ENCODE data around the gene ARL17B.
"Not testable (repeated sequence)": the region's sequence is repeated elsewhere in the genome, so short reads cannot be mapped to it uniquely, and the experiment has no call there.

Gene ARL17B

DNA sequence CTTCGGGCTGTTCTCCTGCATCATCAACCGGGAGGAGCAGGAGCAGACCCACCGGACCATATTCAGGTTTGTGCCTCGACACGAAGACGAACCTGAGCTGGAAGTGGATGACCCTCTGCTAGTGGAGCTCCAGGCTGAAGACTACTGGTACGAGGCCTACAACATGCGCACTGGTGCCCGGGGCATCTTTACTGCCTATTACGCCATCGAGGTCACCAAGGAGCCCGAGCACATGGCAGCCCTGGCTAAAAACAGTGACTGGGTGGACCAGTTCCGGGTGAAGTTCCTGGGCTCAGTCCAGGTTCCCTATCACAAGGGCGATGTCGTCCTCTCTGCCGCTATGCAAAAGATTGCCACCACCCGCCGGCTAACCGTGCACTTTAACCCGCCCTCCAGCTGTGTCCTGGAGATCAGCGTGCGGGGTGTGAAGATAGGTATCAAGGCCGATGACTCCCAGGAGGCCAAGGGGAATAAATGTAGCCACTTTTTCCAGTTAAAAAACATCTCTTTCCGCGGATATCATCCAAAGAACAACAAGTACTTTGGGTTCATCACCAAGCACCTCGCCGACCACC, 117.1 kb downstream of the ARL17B start:
- H3K4me3 ChIP-seq (replicated peaks; ENCODE audit: insufficient read depth, low read length); H3K27me3 ChIP-seq (ENCODE audit: insufficient read depth, poor library complexity, severe bottlenecking); H3K27ac ChIP-seq (replicated peaks); DNase-seq (ENCODE audit: low read depth in 1 of 2, low spot score in 1 of 2): not testable (repeated sequence)

GRCh38 chr17:46243928-46244327, 117.6 kb downstream of the ARL17B start:
- not testable (repeated sequence) for DNase-seq (ENCODE audit: low read depth in 1 of 2, low spot score in 1 of 2); H3K27me3 ChIP-seq (ENCODE audit: insufficient read depth, poor library complexity, severe bottlenecking); H3K27ac ChIP-seq (replicated peaks); H3K4me3 ChIP-seq (replicated peaks; ENCODE audit: insufficient read depth, low read length)

GRCh38 chr17:46243505-46243904, 118.1 kb downstream of the ARL17B start:
- H3K27me3 ChIP-seq (ENCODE audit: insufficient read depth, poor library complexity, severe bottlenecking); DNase-seq (ENCODE audit: low read depth in 1 of 2, low spot score in 1 of 2); H3K27ac ChIP-seq (replicated peaks); H3K4me3 ChIP-seq (replicated peaks; ENCODE audit: insufficient read depth, low read length): not testable (repeated sequence)

- not testable (repeated sequence) for H3K4me3 ChIP-seq (replicated peaks; ENCODE audit: insufficient read depth, low read length); H3K27ac ChIP-seq (replicated peaks); H3K27me3 ChIP-seq (ENCODE audit: insufficient read depth, poor library complexity, severe bottlenecking); DNase-seq (ENCODE audit: low read depth in 1 of 2, low spot score in 1 of 2)
Observed at GRCh38 chr17:46231359-46231758, 130.2 kb downstream of the ARL17B start.

DNA sequence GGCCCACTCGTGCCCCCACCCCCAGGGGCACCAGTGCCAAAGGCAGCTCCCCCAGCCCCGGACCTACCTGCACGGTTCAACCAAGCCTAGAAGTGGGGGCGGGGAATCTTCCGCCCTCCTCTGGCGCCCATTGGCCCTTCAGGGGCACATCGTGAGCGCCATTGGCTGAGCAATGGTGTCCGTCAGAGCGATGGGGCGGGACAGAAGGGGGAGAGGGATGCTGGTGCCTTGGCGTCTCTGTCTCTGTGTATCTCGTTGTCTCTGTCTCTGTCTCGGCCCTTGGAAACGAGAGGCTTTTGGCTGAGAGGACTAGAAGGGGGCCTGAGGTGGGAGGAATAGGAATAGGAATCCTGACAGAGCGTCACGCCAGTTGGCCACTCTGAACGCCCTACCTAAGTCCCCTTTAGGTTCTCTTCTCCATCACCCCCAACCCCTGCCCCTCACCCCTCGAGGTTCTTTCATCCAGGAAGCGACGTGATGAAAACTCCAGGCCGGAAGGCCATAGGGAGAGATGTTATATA, 136.2 kb downstream of the ARL17B start:
- TF ChIP-seq POLR2AphosphoS5 (IDR thresholded peaks at IDR 0.05; ENCODE audit: low read depth): 0 out of 2 replicates have a peak, but pooled peaks have one; percentile 17
- not testable (repeated sequence) for H3K27me3 ChIP-seq (ENCODE audit: insufficient read depth, poor library complexity, severe bottlenecking); H3K27ac ChIP-seq (replicated peaks)
- H3K4me3 ChIP-seq (replicated peaks; ENCODE audit: insufficient read depth, low read length): peak overlapping the region; percentile 64
- DNase-seq (ENCODE audit: low read depth in 1 of 2, low spot score in 1 of 2): peak; percentile 96 to 100

GRCh38 chr17:46224864-46225263, 136.7 kb downstream of the ARL17B start:
- not testable (repeated sequence) for H3K27me3 ChIP-seq (ENCODE audit: insufficient read depth, poor library complexity, severe bottlenecking); H3K27ac ChIP-seq (replicated peaks); DNase-seq (ENCODE audit: low read depth in 1 of 2, low spot score in 1 of 2)
- peak overlapping the region; percentile 64 for H3K4me3 ChIP-seq (replicated peaks; ENCODE audit: insufficient read depth, low read length)
